Esophagus squamous epithelium (tissue), 5 donors: Measurements from ENCODE around the gene IL2. TPM values are rescaled to one million over a fixed set of nuclear protein-coding genes. Genes with fewer than 3 reads are reported as not detected.

ENCODE experiments used
- DNase-seq: peaks from one replicate; lab custom pipeline; 2025; lab: John Stamatoyannopoulos, UW
- H3K27ac ChIP-seq, 4 donors: fragments of 200-600 bp; sonication (generic); one replicate each; pipeline ENCODE4 v1.5.1; 2016 to 2019; ENCODE audit warnings: mild to moderate bottlenecking in 1 of 4
- H3K27me3 ChIP-seq, 4 donors: fragments of 200-600 bp; sonication (generic); 1 replicate in 3 of 4; 2 replicates in 1 of 4; pipeline versions ENCODE4 v1.5.1 to v1.6.0; 2017 to 2021; ENCODE audit warnings: antibody characterized with exemption in 1 of 4
- H3K36me3 ChIP-seq, 3 donors: fragments of 200-600 bp; sonication (generic); one replicate each; pipeline ENCODE4 v1.5.1; 2016 to 2019
- H3K4me1 ChIP-seq, 3 donors: fragments of 200-600 bp; sonication (generic); one replicate each; pipeline ENCODE4 v1.5.1; 2017 to 2019
- H3K4me3 ChIP-seq, 4 donors: fragments of 200-600 bp; sonication (generic); 1 replicate in 3 of 4; 2 replicates in 1 of 4; pipeline ENCODE4 v1.5.1; 2016 to 2019; ENCODE audit warnings: mild to moderate bottlenecking in 2 of 4, moderate library complexity in 1 of 4
- H3K9me3 ChIP-seq, 3 donors: fragments of 200-600 bp; sonication (generic); one replicate each; pipeline ENCODE4 v1.5.1; 2016 to 2019
- CTCF ChIP-seq, 6 experiments: fragments of 450-650 bp in 4 of 6; fragments of 200-600 bp in 2 of 6; sonication (generic) in 2 of 6; IDR thresholded peaks; one replicate each; pipeline ENCODE4 v1.5.1; 2016 to 2019; ENCODE audit warnings: antibody characterized with exemption in 6 of 6, mild to moderate bottlenecking in 4 of 6, moderate library complexity in 4 of 6
- POLR2A ChIP-seq, 4 donors: fragments of 450-650 bp; IDR thresholded peaks; one replicate each; pipeline ENCODE4 v1.6.1; 2017; ENCODE audit warnings: antibody characterized with exemption in 4 of 4, mild to moderate bottlenecking in 4 of 4, moderate library complexity in 3 of 4
- WGBS, 2 donors: methylation state at CpG; one replicate each; pipeline ENCODE4 v1.1.5; 2018; 5-methylcytosine and 5-hydroxymethylcytosine counted together
- intact Hi-C: fragments of 100-400 bp; cut with DNase I; formaldehyde crosslinking; loops from one replicate; pipeline ENCODE4 v1.15.0; 2022
- total RNA-seq, 4 donors: library from RNA; depleted of rRNA; stranded (reverse); fragments of >200 nt; gene quantifications; one replicate each; pipeline ENCODE4 v1.1.0, GENCODE V29; 2016
- donor health status: DM: yes; HTN: yes; CAD: no.

The IL2 gene
- total RNA-seq: not detected

DNA sequence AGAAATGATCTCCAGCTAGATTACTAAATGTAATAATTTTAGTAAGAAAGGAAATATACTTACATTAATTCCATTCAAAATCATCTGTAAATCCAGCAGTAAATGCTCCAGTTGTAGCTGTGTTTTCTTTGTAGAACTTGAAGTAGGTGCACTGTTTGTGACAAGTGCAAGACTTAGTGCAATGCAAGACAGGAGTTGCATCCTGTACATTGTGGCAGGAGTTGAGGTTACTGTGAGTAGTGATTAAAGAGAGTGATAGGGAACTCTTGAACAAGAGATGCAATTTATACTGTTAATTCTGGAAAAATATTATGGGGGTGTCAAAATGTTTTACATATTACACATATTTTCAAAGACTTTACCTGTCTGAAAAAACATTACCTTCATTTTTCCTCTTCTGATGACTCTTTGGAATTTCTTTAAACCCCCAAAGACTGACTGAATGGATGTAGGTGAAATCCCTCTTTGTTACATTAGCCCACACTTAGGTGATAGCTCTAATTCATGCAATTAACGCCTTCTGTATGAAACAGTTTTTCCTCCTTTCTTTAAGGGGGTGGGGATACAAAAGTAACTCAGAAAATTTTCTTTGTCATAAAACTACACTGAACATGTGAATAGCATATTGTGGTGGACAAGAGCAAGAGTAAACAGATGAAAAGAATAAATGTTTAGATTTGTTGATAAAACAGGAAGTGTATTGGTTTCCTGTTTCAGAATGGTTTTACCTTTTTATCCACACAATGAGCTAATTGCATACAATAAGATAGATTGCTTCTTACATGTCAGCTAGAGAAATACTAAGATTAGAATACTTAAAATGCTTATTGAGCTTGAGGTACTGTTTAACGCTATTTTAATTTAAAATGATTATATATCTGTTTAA, at the start of gene IL2:
IL2 (minus strand) TSS at position 495 of the 886 bp plus-strand sequence; CDS start at position 210, 285 bp downstream.
- no peak for DNase-seq
- H3K4me3 ChIP-seq: no peak within 1 kb of the TSS
- TF ChIP-seq CTCF (IDR thresholded peaks at IDR 0.05) (no peak), POLR2A (IDR thresholded peaks at IDR 0.05) (no peak)
- WGBS, 2 donors: 37 to 54% methylated on average over 2 of the region's 2 CpGs
- H3K36me3 ChIP-seq: no peaks in the 10 kb centered on the region
- no peak within 1 kb of the TSS for H3K27ac ChIP-seq
- H3K4me1 ChIP-seq: no peaks in the 10 kb centered on the region
- intact Hi-C loops: no loop called here
- H3K9me3 ChIP-seq: no peaks in the 10 kb centered on the region
- H3K27me3 ChIP-seq: no peaks in the 10 kb centered on the region

GRCh38 chr4:122503214-122503613, 46.7 kb upstream of the IL2 start:
- intact Hi-C loops: no loop called here
- Histone ChIP-seq H3K4me1 (no peaks in the 10 kb centered on the region), H3K27me3 (no peaks in the 10 kb centered on the region), H3K36me3 (no peaks in the 10 kb centered on the region), H3K4me3 (no peak overlapping the region), H3K9me3 (no peaks in the 10 kb centered on the region), H3K27ac (no peak overlapping the region)
- no peak for DNase-seq
- no peak for TF ChIP-seq POLR2A (IDR thresholded peaks at IDR 0.05)
- no peak for TF ChIP-seq CTCF (IDR thresholded peaks at IDR 0.05)
- WGBS, 2 donors: 46 to 72% methylated on average over 3 of the region's 3 CpGs

GRCh38 chr4:122500852-122501501, 44.5 kb upstream of the IL2 start:
- intact Hi-C loops: no loop called here
- no peaks in the 10 kb centered on the region for H3K36me3 ChIP-seq
- H3K4me3 ChIP-seq: no peak overlapping the region
- no peak for DNase-seq
- H3K27me3 ChIP-seq: no peaks in the 10 kb centered on the region
- 32 to 48% methylated on average over 3 to 4 of the region's 4 CpGs for WGBS, 2 donors
- H3K27ac ChIP-seq: no peak overlapping the region
- no peaks in the 10 kb centered on the region for H3K9me3 ChIP-seq
- no peak for TF ChIP-seq POLR2A (IDR thresholded peaks at IDR 0.05)
- no peak for TF ChIP-seq CTCF (IDR thresholded peaks at IDR 0.05)
- no peaks in the 10 kb centered on the region for H3K4me1 ChIP-seq

DNA sequence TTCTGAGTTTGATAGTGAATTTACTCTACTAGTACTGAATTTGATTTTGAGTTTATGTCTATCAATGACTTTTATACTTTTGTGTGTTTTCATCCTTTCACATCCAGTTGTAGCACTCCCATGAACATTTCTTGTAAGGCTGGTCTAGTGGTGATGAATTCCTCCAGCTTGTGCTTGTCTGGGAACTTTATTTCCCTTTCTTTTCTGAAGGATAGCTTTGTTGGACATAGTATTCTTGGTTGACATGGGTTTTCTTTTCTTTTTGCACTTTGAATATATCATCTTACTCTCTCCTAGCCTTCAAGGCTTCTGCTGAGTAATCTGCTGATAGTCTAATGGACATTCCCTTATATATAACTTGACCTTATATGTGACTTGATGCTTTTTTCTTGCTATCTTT, 32.5 kb upstream of the IL2 start:
- Histone ChIP-seq H3K36me3 (no peaks in the 10 kb centered on the region), H3K27me3 (no peaks in the 10 kb centered on the region), H3K9me3 (peaks cover 0 to 29% (median 6%) of the 10 kb centered on the region in 3 donors), H3K4me3 (no peak overlapping the region), H3K4me1 (no peaks in the 10 kb centered on the region), H3K27ac (no peak overlapping the region)
- no peak for TF ChIP-seq CTCF (IDR thresholded peaks at IDR 0.05)
- no peak for TF ChIP-seq POLR2A (IDR thresholded peaks at IDR 0.05)
- intact Hi-C loops: no loop called here
- no peak for DNase-seq

GRCh38 chr4:122483481-122483880, 27.0 kb upstream of the IL2 start:
- Histone ChIP-seq H3K4me1 (no peaks in the 10 kb centered on the region), H3K36me3 (no peaks in the 10 kb centered on the region), H3K27ac (no peak overlapping the region), H3K9me3 (peaks cover 0 to 2% (median 0%) of the 10 kb centered on the region in 3 donors), H3K4me3 (no peak overlapping the region), H3K27me3 (no peaks in the 10 kb centered on the region)
- TF ChIP-seq POLR2A (IDR thresholded peaks at IDR 0.05) (no peak), CTCF (IDR thresholded peaks at IDR 0.05) (no peak)
- intact Hi-C loops: no loop called here
- 54 to 59% methylated on average over 4 of the region's 4 CpGs for WGBS, 2 donors
- no peak for DNase-seq
